ENCODE measurements around the gene LRRFIP2.

DNA sequence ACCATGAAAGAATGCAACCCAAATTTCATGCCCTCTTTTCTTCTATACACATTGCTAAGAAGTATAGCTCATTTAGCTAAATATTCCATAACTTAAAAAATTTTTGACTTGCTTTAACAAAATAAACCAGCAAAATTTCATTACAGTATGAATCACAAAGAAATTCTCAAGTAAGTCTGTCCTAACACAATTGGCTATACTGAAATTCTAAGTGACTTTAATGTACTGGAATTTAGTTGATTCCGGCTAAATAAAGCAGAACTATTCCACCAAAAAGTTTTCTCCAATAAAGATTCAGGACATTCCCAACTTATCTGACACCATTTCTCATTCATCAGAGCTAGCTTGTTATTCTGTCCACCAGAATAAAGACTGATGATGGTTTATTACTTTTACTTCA lies 23.8 kb downstream of the LRRFIP2 start:
- no peak for TF ChIP-seq POLR2A (IDR thresholded peaks at IDR 0.05)
- TF ChIP-seq, protein P1, sequence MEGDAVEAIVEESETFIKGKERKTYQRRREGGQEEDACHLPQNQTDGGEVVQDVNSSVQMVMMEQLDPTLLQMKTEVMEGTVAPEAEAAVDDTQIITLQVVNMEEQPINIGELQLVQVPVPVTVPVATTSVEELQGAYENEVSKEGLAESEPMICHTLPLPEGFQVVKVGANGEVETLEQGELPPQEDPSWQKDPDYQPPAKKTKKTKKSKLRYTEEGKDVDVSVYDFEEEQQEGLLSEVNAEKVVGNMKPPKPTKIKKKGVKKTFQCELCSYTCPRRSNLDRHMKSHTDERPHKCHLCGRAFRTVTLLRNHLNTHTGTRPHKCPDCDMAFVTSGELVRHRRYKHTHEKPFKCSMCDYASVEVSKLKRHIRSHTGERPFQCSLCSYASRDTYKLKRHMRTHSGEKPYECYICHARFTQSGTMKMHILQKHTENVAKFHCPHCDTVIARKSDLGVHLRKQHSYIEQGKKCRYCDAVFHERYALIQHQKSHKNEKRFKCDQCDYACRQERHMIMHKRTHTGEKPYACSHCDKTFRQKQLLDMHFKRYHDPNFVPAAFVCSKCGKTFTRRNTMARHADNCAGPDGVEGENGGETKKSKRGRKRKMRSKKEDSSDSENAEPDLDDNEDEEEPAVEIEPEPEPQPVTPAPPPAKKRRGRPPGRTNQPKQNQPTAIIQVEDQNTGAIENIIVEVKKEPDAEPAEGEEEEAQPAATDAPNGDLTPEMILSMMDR (IDR thresholded peaks at IDR 0.05) = no peak

Measured in upper lobe of left lung (tissue), 4 donors.